Liver (tissue), 9 donors: ENCODE measurements around the gene PEX11A. TPM values are rescaled to one million over a fixed set of nuclear protein-coding genes. Genes with fewer than 3 reads are reported as not detected.

Source experiments
- DNase-seq: peaks from one replicate; pipeline ENCODE4 v3.0.0-alpha.2; 2017; ENCODE audit warnings: low spot score
- H3K27ac ChIP-seq, 2 donors: one replicate each; pipeline ENCODE4 v1.7.0; 2013; ENCODE audit warnings: inconsistent platforms in 2 of 2, low read length in 2 of 2, control low read depth in 1 of 2, low read depth in 1 of 2, mild to moderate bottlenecking in 1 of 2
- H3K27me3 ChIP-seq, 4 donors: one replicate each; pipeline versions ENCODE4 v1.6.1 to v1.7.0; 2013; ENCODE audit warnings: low read length in 3 of 4, inconsistent platforms in 1 of 4, mild to moderate bottlenecking in 1 of 4, moderate library complexity in 1 of 4; ENCODE audit not compliant: control insufficient read depth in 4 of 4, insufficient read depth in 4 of 4
- H3K36me3 ChIP-seq, 4 donors: one replicate each; pipeline versions ENCODE4 v1.6.1 to v1.7.0; 2013; ENCODE audit warnings: low read length in 3 of 4, mild to moderate bottlenecking in 3 of 4, low read depth in 1 of 4, moderate library complexity in 1 of 4; ENCODE audit not compliant: control insufficient read depth in 4 of 4, insufficient read depth in 3 of 4
- H3K4me1 ChIP-seq, 4 donors: one replicate each; pipeline versions ENCODE4 v1.6.1 to v1.7.0; 2013; ENCODE audit warnings: low read length in 3 of 4, mild to moderate bottlenecking in 3 of 4, moderate library complexity in 1 of 4; ENCODE audit not compliant: control insufficient read depth in 4 of 4, insufficient read depth in 4 of 4
- H3K4me3 ChIP-seq, 3 donors: one replicate each; pipeline versions ENCODE4 v1.6.1 to v1.7.0; 2013; ENCODE audit warnings: low read length in 3 of 3, control low read depth in 1 of 3, low read depth in 1 of 3, mild to moderate bottlenecking in 1 of 3
- H3K9ac ChIP-seq, 2 donors: one replicate each; pipeline ENCODE4 v1.7.0; 2013; ENCODE audit warnings: low read length in 2 of 2, mild to moderate bottlenecking in 2 of 2, moderate library complexity in 2 of 2, control low read depth in 1 of 2, low read depth in 1 of 2
- H3K9me3 ChIP-seq, 4 donors: one replicate each; pipeline versions ENCODE4 v1.6.1 to v1.7.0; 2013; ENCODE audit warnings: low read length in 3 of 4; ENCODE audit not compliant: control insufficient read depth in 4 of 4
- ATF3 ChIP-seq: IDR thresholded peaks from 2 replicates; pipeline ENCODE4 v1.6.1; 2016; ENCODE audit warnings: antibody characterized with exemption
- CTCF ChIP-seq: fragments of 150-350 bp; IDR thresholded peaks from 2 replicates; pipeline ENCODE4 v1.5.1; 2017; ENCODE audit warnings: improper control_type of control experiment, low read depth, low read length; ENCODE audit not compliant: missing input control
- EGR1 ChIP-seq, 2 donors: IDR thresholded peaks; 2 replicates each; pipeline ENCODE4 v1.6.1; 2016 to 2018; ENCODE audit warnings: antibody characterized with exemption in 2 of 2, low read depth in 2 of 2
- GABPA ChIP-seq, 2 donors: IDR thresholded peaks in 1 of 2; conservative IDR thresholded peaks in 1 of 2; 2 replicates each; pipeline ENCODE4 v1.6.1; 2016; ENCODE audit warnings: antibody characterized with exemption in 2 of 2, mild to moderate bottlenecking in 1 of 2, moderate library complexity in 1 of 2
- HNF4A ChIP-seq, 2 donors: conservative IDR thresholded peaks; 2 replicates each; pipeline ENCODE4 v1.6.1; 2016; ENCODE audit warnings: antibody characterized with exemption in 2 of 2, mild to moderate bottlenecking in 2 of 2
- MAX ChIP-seq: IDR thresholded peaks from 2 replicates; pipeline ENCODE4 v1.6.1; 2016; ENCODE audit warnings: antibody characterized with exemption
- NR2F2 ChIP-seq: IDR thresholded peaks from 2 replicates; pipeline ENCODE4 v1.6.1; 2016; ENCODE audit warnings: antibody characterized with exemption
- RAD21 ChIP-seq, 2 donors: IDR thresholded peaks; 2 replicates each; pipeline ENCODE4 v1.6.1; 2016; ENCODE audit warnings: antibody characterized with exemption in 2 of 2, mild to moderate bottlenecking in 2 of 2
- REST ChIP-seq: IDR thresholded peaks from 2 replicates; pipeline ENCODE4 v1.6.1; 2016; ENCODE audit warnings: antibody characterized with exemption, mild to moderate bottlenecking
- RXRA ChIP-seq, 2 donors: IDR thresholded peaks; 2 replicates each; pipeline ENCODE4 v1.6.1; 2017 to 2018; ENCODE audit warnings: antibody characterized with exemption in 2 of 2, mild to moderate bottlenecking in 1 of 2
- SP1 ChIP-seq: IDR thresholded peaks from 2 replicates; pipeline ENCODE4 v1.6.1; 2018; ENCODE audit warnings: antibody characterized with exemption, mild to moderate bottlenecking
- TAF1 ChIP-seq: conservative IDR thresholded peaks from 2 replicates; pipeline ENCODE4 v1.6.1; 2016; ENCODE audit warnings: antibody characterized with exemption, mild to moderate bottlenecking
- YY1 ChIP-seq: IDR thresholded peaks from 2 replicates; pipeline ENCODE4 v1.6.1; 2016; ENCODE audit warnings: antibody characterized with exemption, mild to moderate bottlenecking
- ZBTB33 ChIP-seq: IDR thresholded peaks from 2 replicates; pipeline ENCODE4 v1.6.1; 2016; ENCODE audit warnings: antibody characterized with exemption
- WGBS: extraction: QIAGEN DNeasy Blood & Tissue Kit; methylation state at CpG from one replicate; pipeline ENCODE4 v1.1.7; 2013; 5-methylcytosine and 5-hydroxymethylcytosine counted together
- polyA plus RNA-seq, 2 donors: library from polyadenylated mRNA; stranded (reverse) in 1 of 2; unstranded in 1 of 2; fragments of 200-250 nt in 1 of 2; fragments of >200 nt in 1 of 2; fragmentation: Nextera tagmentation in 1 of 2; extraction: Ambion mirVana in 1 of 2; gene quantifications; one replicate each; pipeline versions ENCODE4 v1.2.1 to v1.2.3, GENCODE V29; 2013 to 2015
- total RNA-seq, 2 donors: library from RNA; depleted of rRNA; stranded (reverse); fragments of >200 nt; gene quantifications; one replicate each; pipeline ENCODE4 v1.2.3, GENCODE V29; 2014
- donor health status: healthy.
- donor health status: healthy.
- donor health status: healthy.
- donor health status: healthy.
- donor health status: healthy.

The PEX11A gene
- total and polyA plus RNA-seq, 4 donors, result 6.6 to 47.9 (median 24.3) TPM

- Histone ChIP-seq H3K9me3 (no peaks in the 10 kb centered on the region), H3K4me3 (no peak overlapping the region), H3K9ac (no peak overlapping the region), H3K4me1 (peaks cover 0 to 9% (median 4%) of the 10 kb centered on the region in 4 donors), H3K27me3 (no peaks in the 10 kb centered on the region), H3K27ac (no peak overlapping the region), H3K36me3 (no peaks in the 10 kb centered on the region)
- DNase-seq, result no peak
- 90% methylated on average over 102 of the region's 102 CpGs for WGBS
- no peak for TF ChIP-seq HNF4A (conservative IDR thresholded peaks at IDR 0.05)
- TF ChIP-seq GABPA (IDR thresholded peaks at IDR 0.05 in 1 of 2, conservative IDR thresholded peaks at IDR 0.05 in 1 of 2), result no peak
- TF ChIP-seq NR2F2, result no peak
- no peak for TF ChIP-seq MAX
- no peak for TF ChIP-seq RAD21 (IDR thresholded peaks at IDR 0.05)
- TF ChIP-seq EGR1 (IDR thresholded peaks at IDR 0.05; ENCODE audit: low read depth in 2 of 2), result no peak
- TF ChIP-seq ATF3, result no peak
- TF ChIP-seq SP1, result no peak
- no peak for TF ChIP-seq RXRA (IDR thresholded peaks at IDR 0.05)
- TF ChIP-seq TAF1, result no peak
- TF ChIP-seq REST, result no peak
- TF ChIP-seq ZBTB33, result no peak
These were observed 42.2 kb downstream of the PEX11A start for GRCh38 chr15:89648106-89649012.

GRCh38 chr15:89647191-89647851 is 43.2 kb downstream of the PEX11A start:
- H3K9me3 ChIP-seq, result no peaks in the 10 kb centered on the region
- H3K36me3 ChIP-seq, result no peaks in the 10 kb centered on the region
- 48% methylated on average over 25 of the region's 25 CpGs for WGBS
- peak; percentile 89 for DNase-seq
- H3K9ac ChIP-seq, result no peak overlapping the region
- H3K4me3 ChIP-seq, result peak overlapping the region in 2 of 3 donors; percentile 6 to 49
- H3K27ac ChIP-seq, result no peak overlapping the region
- peaks cover under 1 to 9% (median 4%) of the 10 kb centered on the region in 4 donors for H3K4me1 ChIP-seq
- no peaks in the 10 kb centered on the region for H3K27me3 ChIP-seq
- TF ChIP-seq RAD21 (IDR thresholded peaks at IDR 0.05) (peak; percentile 76 to 87), CTCF (peak; percentile 84), HNF4A (conservative IDR thresholded peaks at IDR 0.05) (peak in 1 of 2 donors; percentile 34), ATF3 (no peak), YY1 (no peak)
